GM23338 (cell line): ENCODE measurements around the gene GMPR. TPM values are rescaled to one million over a fixed set of nuclear protein-coding genes. Genes with fewer than 3 reads are reported as not detected.

Source experiments
- ATAC-seq: fragments of 200-7000 bp; cut with Tn5 transposase; 3 replicates; pipeline ENCODE4 v1.9.1; 2020
- DNase-seq: peaks from one replicate; pipeline ENCODE4 v3.0.0-alpha.2; 2015; ENCODE audit warnings: low spot score
- H2AFZ ChIP-seq: fragments of 200-600 bp; sonication (generic); 2 replicates; pipeline ENCODE4 v1.8.0; 2016; ENCODE audit warnings: antibody characterized with exemption, mild to moderate bottlenecking, moderate library complexity
- H3F3A ChIP-seq: fragments of 200-600 bp; sonication (generic); replicated peaks from 2 replicates; pipeline ENCODE4 v1.8.0; 2017; ENCODE audit warnings: antibody characterized with exemption, mixed run types, low read depth
- H3K27ac ChIP-seq: fragments of 200-600 bp; sonication (generic); 2 replicates; pipeline ENCODE4 v1.6.1; 2016; ENCODE audit warnings: low read depth
- H3K27me3 ChIP-seq: fragments of 200-600 bp; sonication (generic); 2 replicates; pipeline ENCODE4 v1.8.0; 2016; ENCODE audit warnings: mild to moderate bottlenecking, mixed run types, moderate library complexity; ENCODE audit not compliant: insufficient read depth
- H3K36me3 ChIP-seq: fragments of 200-600 bp; sonication (generic); 2 replicates; pipeline ENCODE4 v1.8.0; 2016; ENCODE audit warnings: mild to moderate bottlenecking; ENCODE audit not compliant: insufficient read depth
- H3K4me1 ChIP-seq: fragments of 200-600 bp; sonication (generic); 2 replicates; pipeline ENCODE4 v1.8.0; 2016; ENCODE audit warnings: mild to moderate bottlenecking, moderate library complexity; ENCODE audit not compliant: insufficient read depth
- H3K4me2 ChIP-seq: fragments of 200-600 bp; sonication (generic); 2 replicates; pipeline ENCODE4 v1.7.1; 2017; ENCODE audit warnings: mixed run types
- H3K4me3 ChIP-seq: fragments of 200-600 bp; sonication (generic); 2 replicates; pipeline ENCODE4 v1.6.1; 2016; ENCODE audit warnings: mixed run types
- H3K79me2 ChIP-seq: fragments of 200-600 bp; sonication (generic); replicated peaks from 2 replicates; pipeline ENCODE4 v1.8.0; 2017; ENCODE audit warnings: mild to moderate bottlenecking; ENCODE audit not compliant: insufficient read depth
- H3K9me2 ChIP-seq: fragments of 200-600 bp; sonication (generic); 2 replicates; pipeline ENCODE4 v1.8.0; 2017; ENCODE audit not compliant: insufficient read depth
- H4K20me1 ChIP-seq: fragments of 200-600 bp; sonication (generic); replicated peaks from 2 replicates; pipeline ENCODE4 v1.8.0; 2017; ENCODE audit warnings: mild to moderate bottlenecking; ENCODE audit not compliant: insufficient read depth
- H3K27ac Mint-ChIP-seq: 2 replicates; pipeline ENCODE4 v1.8.0; 2020; ENCODE audit warnings: inconsistent platforms, mild to moderate bottlenecking, moderate library complexity, mixed read lengths
- H3K27me3 Mint-ChIP-seq: 3 replicates; pipeline ENCODE4 v1.8.0; 2022; ENCODE audit warnings: low read depth, mild to moderate bottlenecking, moderate library complexity, mixed read lengths, inconsistent platforms; ENCODE audit not compliant: insufficient read depth, poor library complexity
- H3K36me3 Mint-ChIP-seq: 3 replicates; pipeline ENCODE4 v1.8.0; 2021; ENCODE audit warnings: low read depth, mild to moderate bottlenecking, inconsistent platforms, moderate library complexity, mixed read lengths
- H3K4me1 Mint-ChIP-seq: 3 replicates; pipeline ENCODE4 v1.8.0; 2020; ENCODE audit warnings: mild to moderate bottlenecking, inconsistent platforms, mixed read lengths
- H3K4me3 Mint-ChIP-seq: 3 replicates; pipeline ENCODE4 v1.8.0; 2021; ENCODE audit warnings: moderate library complexity, mild to moderate bottlenecking, inconsistent platforms, mixed read lengths
- H3K9me3 Mint-ChIP-seq: 3 replicates; pipeline ENCODE4 v1.8.0; 2020; ENCODE audit warnings: moderate library complexity, mild to moderate bottlenecking, inconsistent platforms, mixed read lengths
- CREB1 ChIP-seq: fragments of 250-450 bp; sonication (Bioruptor Pico); IDR thresholded peaks from 2 replicates; pipeline ENCODE4 v1.5.0; 2020; ENCODE audit warnings: low read depth, mild to moderate bottlenecking, moderate library complexity
- CTCF ChIP-seq, 2 experiments: fragments of 200-600 bp in 1 of 2; sonication (generic) in 1 of 2; conservative IDR thresholded peaks; 2 replicates each; pipeline versions ENCODE4 v1.5.1 to v1.6.1; 2016 to 2017; ENCODE audit warnings: antibody characterized with exemption in 2 of 2, low read depth in 2 of 2, mild to moderate bottlenecking in 2 of 2, moderate library complexity in 1 of 2
- ETS1 ChIP-seq: IDR thresholded peaks from 2 replicates; pipeline ENCODE4 v1.6.1; 2016; ENCODE audit warnings: antibody characterized with exemption
- EZH2phosphoT487 ChIP-seq: fragments of 200-600 bp; sonication (generic); IDR thresholded peaks from one replicate; pipeline ENCODE4 v1.8.1; 2018; ENCODE audit warnings: antibody characterized with exemption; ENCODE audit not compliant: unreplicated experiment
- JUNB ChIP-seq: IDR thresholded peaks from one replicate; pipeline ENCODE4 v1.6.1; 2016; ENCODE audit warnings: antibody characterized with exemption; ENCODE audit not compliant: unreplicated experiment
- POLR2AphosphoS5 ChIP-seq: IDR thresholded peaks from 2 replicates; pipeline ENCODE4 v1.6.1; 2016; ENCODE audit warnings: antibody characterized with exemption, low read depth
- REST ChIP-seq: IDR thresholded peaks from one replicate; pipeline ENCODE4 v1.6.1; 2018; ENCODE audit warnings: antibody characterized with exemption; ENCODE audit not compliant: unreplicated experiment
- ZNF114 ChIP-seq: fragments of 250-450 bp; sonication (Bioruptor Pico); IDR thresholded peaks from 2 replicates; pipeline ENCODE4 v1.5.0; 2020; ENCODE audit warnings: mild to moderate bottlenecking, moderate library complexity
- ZNF462 ChIP-seq: fragments of 250-450 bp; sonication (Bioruptor Pico); IDR thresholded peaks from 2 replicates; pipeline ENCODE4 v1.5.0; 2020; ENCODE audit warnings: mild to moderate bottlenecking, moderate library complexity
- polyA plus RNA-seq: library from polyadenylated mRNA; unstranded; fragments of >200 nt; fragmentation: Nextera tagmentation; extraction: Ambion mirVana; gene quantifications from 2 replicates; pipeline ENCODE4 v1.2.1, GENCODE V29; 2016
- total RNA-seq: library from RNA; depleted of rRNA; stranded (reverse); fragments of >200 nt; shearing (Covaris generic); gene quantifications from 2 replicates; pipeline ENCODE4 v1.2.3, GENCODE V29; 2014

The GMPR gene
- total and polyA plus RNA-seq, 2 experiments from 2014 or later: 0.23 to 0.35 TPM

GRCh38 chr6:16299861-16300260, 61.5 kb downstream of the GMPR start (continued):
- no peak for TF ChIP-seq CREB1 (CRISPR knock-in tag)
- TF ChIP-seq POLR2AphosphoS5: no peak
- TF ChIP-seq ZNF114: no peak
- TF ChIP-seq EZH2phosphoT487: no peak
- TF ChIP-seq REST: no peak

GRCh38 chr6:16301511-16301910, 63.1 kb downstream of the GMPR start:
- Histone ChIP-seq H3K9me2 (no peaks in the 10 kb centered on the region), H4K20me1 (no peaks in the 10 kb centered on the region), H3K79me2 (no peaks in the 10 kb centered on the region), H2AFZ (no peak overlapping the region), H3F3A (no peaks in the 10 kb centered on the region), H3K4me1 (peaks cover 29% of the 10 kb centered on the region), H3K27ac (no peak overlapping the region), H3K4me3 (no peak overlapping the region), H3K27me3 (no peaks in the 10 kb centered on the region), H3K36me3 (no peaks in the 10 kb centered on the region), H3K4me2 (no peak overlapping the region)
- TF ChIP-seq EZH2phosphoT487: no peak
- no peak for TF ChIP-seq POLR2AphosphoS5
- TF ChIP-seq JUNB: no peak
- TF ChIP-seq ZNF114: no peak
- no peak for TF ChIP-seq ZNF462 (CRISPR knock-in tag)
- TF ChIP-seq CREB1 (CRISPR knock-in tag): no peak
- TF ChIP-seq CTCF (conservative IDR thresholded peaks at IDR 0.05; ENCODE audit: low read depth in 2 of 2): no peak
- no peak for TF ChIP-seq ETS1
- Mint-ChIP-seq H3K27me3 (peaks cover 21% of the 10 kb centered on the region), H3K27ac (no peak overlapping the region), H3K4me1 (peaks cover 44% of the 10 kb centered on the region), H3K4me3 (no peak overlapping the region), H3K36me3 (no peaks in the 10 kb centered on the region), H3K9me3 (no peaks in the 10 kb centered on the region)
- DNase-seq: no peak
- no peak for ATAC-seq
